ENCODE measurements around the gene RNF19B.

RNF19B gene

GRCh38 chr1:32888677-32889420 lies 75.8 kb downstream of the RNF19B start:
- peaks cover 41 to 67% of the 10 kb centered on the region in 2 donors for H3K27me3 ChIP-seq (ENCODE audit: control insufficient read depth in 1 of 2, insufficient read depth in 2 of 2, low read length in 2 of 2)
- H3K36me3 ChIP-seq (ENCODE audit: insufficient read depth, low read length) = no peaks in the 10 kb centered on the region

GRCh38 chr1:32888134-32888533 lies 76.5 kb downstream of the RNF19B start:
- Histone ChIP-seq H3K9me3 (ENCODE audit: low read length) (no peaks in the 10 kb centered on the region), H3K36me3 (ENCODE audit: insufficient read depth, low read length) (no peaks in the 10 kb centered on the region), H3K27me3 (ENCODE audit: control insufficient read depth in 1 of 2, insufficient read depth in 2 of 2, low read length in 2 of 2) (peaks cover 41 to 65% of the 10 kb centered on the region in 2 donors), H3K9ac (ENCODE audit: low read length) (no peak overlapping the region), H3K4me3 (ENCODE audit: low read depth in 1 of 2, low read length in 2 of 2) (no peak overlapping the region), H3K27ac (ENCODE audit: low read depth, low read length) (no peak overlapping the region), H3K4me1 (ENCODE audit: insufficient read depth, low read length) (no peaks in the 10 kb centered on the region)

More at GRCh38 chr1:32888677-32889420, 75.8 kb downstream of the RNF19B start:
- Histone ChIP-seq H3K4me3 (ENCODE audit: low read depth in 1 of 2, low read length in 2 of 2) (no peak overlapping the region), H3K9ac (ENCODE audit: low read length) (no peak overlapping the region), H3K4me1 (ENCODE audit: insufficient read depth, low read length) (no peaks in the 10 kb centered on the region), H3K9me3 (ENCODE audit: low read length) (no peaks in the 10 kb centered on the region), H3K27ac (ENCODE audit: low read depth, low read length) (no peak overlapping the region)

- Histone ChIP-seq H3K36me3 (ENCODE audit: insufficient read depth, low read length) (no peaks in the 10 kb centered on the region), H3K27ac (ENCODE audit: low read depth, low read length) (no peak overlapping the region), H3K9me3 (ENCODE audit: low read length) (no peaks in the 10 kb centered on the region), H3K9ac (ENCODE audit: low read length) (no peak overlapping the region), H3K4me3 (ENCODE audit: low read depth in 1 of 2, low read length in 2 of 2) (no peak overlapping the region), H3K4me1 (ENCODE audit: insufficient read depth, low read length) (no peaks in the 10 kb centered on the region), H3K27me3 (ENCODE audit: control insufficient read depth in 1 of 2, insufficient read depth in 2 of 2, low read length in 2 of 2) (peaks cover 39 to 61% of the 10 kb centered on the region in 2 donors)
Observed at GRCh38 chr1:32887623-32888022, 77.0 kb downstream of the RNF19B start.

- H3K27ac ChIP-seq (ENCODE audit: low read depth, low read length) = no peak overlapping the region
- H3K4me3 ChIP-seq (ENCODE audit: low read depth in 1 of 2, low read length in 2 of 2) = no peak overlapping the region
- no peak overlapping the region for H3K9ac ChIP-seq (ENCODE audit: low read length)
- H3K27me3 ChIP-seq (ENCODE audit: control insufficient read depth in 1 of 2, insufficient read depth in 2 of 2, low read length in 2 of 2) = peaks cover 32 to 59% of the 10 kb centered on the region in 2 donors
- H3K9me3 ChIP-seq (ENCODE audit: low read length) = no peaks in the 10 kb centered on the region
- H3K4me1 ChIP-seq (ENCODE audit: insufficient read depth, low read length) = no peaks in the 10 kb centered on the region
- H3K36me3 ChIP-seq (ENCODE audit: insufficient read depth, low read length) = no peaks in the 10 kb centered on the region
Observed at GRCh38 chr1:32886828-32887414, 77.7 kb downstream of the RNF19B start.

Measured in muscle layer of colon (tissue), 2 donors.